Endometrial microvascular endothelial cells (primary cell): ENCODE results near the gene SRD5A2. TPM values are rescaled to one million over a fixed set of nuclear protein-coding genes. Genes with fewer than 3 reads are reported as not detected.

Experiments used
- in situ Hi-C: cut with HindIII; loops from 2 replicates; pipeline ENCODE4 v1.10.0; 2017; ENCODE audit warnings: low sequenced_read_pairs, low pct_unique_long_range_greater_than_20kb; ENCODE audit errors: inconsistent ontology term
- total RNA-seq: library from RNA; depleted of rRNA; stranded (reverse); fragments of >200 nt; gene quantifications from one replicate; pipeline ENCODE4 v1.2.3, GENCODE V29; 2015; ENCODE audit errors: inconsistent ontology term

The SRD5A2 gene
- total RNA-seq, result not detected

- in situ Hi-C loops, result no loop called here
Observed at GRCh38 chr2:31580321-31581117, at the start of gene SRD5A2. Gene SRD5A2, minus strand, starts transcription at chr2:31580938. Its CDS starts 38 bp downstream, at chr2:31580900.

GRCh38 chr2:31606509-31606908, 25.8 kb upstream of the SRD5A2 start:
- in situ Hi-C loops, result no loop called here

- in situ Hi-C loops, result no loop called here
Observed at GRCh38 chr2:31598694-31599093, 18.0 kb upstream of the SRD5A2 start.

GRCh38 chr2:31586230-31586629, 5.5 kb upstream of the SRD5A2 start:
- in situ Hi-C loops, result no loop called here

- in situ Hi-C loops, result no loop called here
Observed at GRCh38 chr2:31581124-31581795, 522 bp upstream of the SRD5A2 start.

GRCh38 chr2:31579996-31580320, 780 bp downstream of the SRD5A2 start:
- in situ Hi-C loops, result no loop called here

- in situ Hi-C loops, result no loop called here
Observed at GRCh38 chr2:31578316-31578715, 2.4 kb downstream of the SRD5A2 start.

GRCh38 chr2:31577143-31577542, 3.6 kb downstream of the SRD5A2 start:
- in situ Hi-C loops, result no loop called here

GRCh38 chr2:31568585-31569201, 12.0 kb downstream of the SRD5A2 start:
- in situ Hi-C loops, result no loop called here

GRCh38 chr2:31567679-31568078, 13.1 kb downstream of the SRD5A2 start:
- in situ Hi-C loops, result no loop called here

- in situ Hi-C loops, result no loop called here
Observed at GRCh38 chr2:31563273-31563839, 17.4 kb downstream of the SRD5A2 start.

GRCh38 chr2:31561823-31562222, 18.9 kb downstream of the SRD5A2 start:
- in situ Hi-C loops, result no loop called here

- in situ Hi-C loops, result no loop called here
Observed at GRCh38 chr2:31558401-31559295, 22.1 kb downstream of the SRD5A2 start.

GRCh38 chr2:31556940-31557339, 23.8 kb downstream of the SRD5A2 start:
- in situ Hi-C loops, result no loop called here

GRCh38 chr2:31555967-31556706, 24.6 kb downstream of the SRD5A2 start:
- in situ Hi-C loops, result no loop called here

GRCh38 chr2:31553362-31553761, 27.4 kb downstream of the SRD5A2 start:
- in situ Hi-C loops, result no loop called here

- in situ Hi-C loops, result no loop called here
Observed at GRCh38 chr2:31547485-31547884, 33.3 kb downstream of the SRD5A2 start.

GRCh38 chr2:31541853-31542252, 38.9 kb downstream of the SRD5A2 start:
- in situ Hi-C loops, result no loop called here
